GM19238 (cell line): ENCODE measurements around the gene PDHB.

ENCODE experiments used
- DNase-seq: peaks from one replicate; pipeline ENCODE4 v3.0.0; 2011; ENCODE audit warnings: low spot score; ENCODE audit not compliant: insufficient read length

Gene PDHB

GRCh38 chr3:58433400-58434167 is at the start of gene PDHB:
TSS of gene PDHB (minus strand) at chr3:58433832. CDS start at chr3:58433809, 23 bp downstream.
- DNase-seq = peak; percentile 89

GRCh38 chr3:58482917-58483636 is 49.4 kb upstream of the PDHB start:
- no peak for DNase-seq

- DNase-seq = no peak
These were observed 46.7 kb upstream of the PDHB start for GRCh38 chr3:58480309-58480708.

- DNase-seq = no peak
These were observed 45.1 kb upstream of the PDHB start for GRCh38 chr3:58478781-58479180.

- no peak for DNase-seq
These were observed 41.4 kb upstream of the PDHB start for GRCh38 chr3:58474967-58475578.

- DNase-seq = no peak
These were observed 40.8 kb upstream of the PDHB start for GRCh38 chr3:58474348-58474911.

- DNase-seq = no peak
These were observed 39.6 kb upstream of the PDHB start for GRCh38 chr3:58473275-58473674.

GRCh38 chr3:58471025-58471887 is 37.6 kb upstream of the PDHB start:
- no peak for DNase-seq

GRCh38 chr3:58470363-58471024 is 36.9 kb upstream of the PDHB start:
- no peak for DNase-seq

- DNase-seq = no peak
These were observed 35.5 kb upstream of the PDHB start for GRCh38 chr3:58469096-58469495.

- DNase-seq = no peak
These were observed 33.4 kb upstream of the PDHB start for GRCh38 chr3:58466899-58467563.

GRCh38 chr3:58464866-58465265 is 31.2 kb upstream of the PDHB start:
- no peak for DNase-seq

GRCh38 chr3:58463942-58464271 is 30.3 kb upstream of the PDHB start:
- DNase-seq = no peak

- DNase-seq = peak; percentile 57
These were observed 29.7 kb upstream of the PDHB start for GRCh38 chr3:58463181-58463941.

GRCh38 chr3:58462829-58463180 is 29.2 kb upstream of the PDHB start:
- no peak for DNase-seq

- no peak for DNase-seq
These were observed 25.5 kb upstream of the PDHB start for GRCh38 chr3:58459160-58459559.

GRCh38 chr3:58452176-58452575 is 18.5 kb upstream of the PDHB start:
- no peak for DNase-seq

- no peak for DNase-seq
These were observed 8.2 kb upstream of the PDHB start for GRCh38 chr3:58441514-58442450.
